ENCODE results near the gene BRAF.

DNA sequence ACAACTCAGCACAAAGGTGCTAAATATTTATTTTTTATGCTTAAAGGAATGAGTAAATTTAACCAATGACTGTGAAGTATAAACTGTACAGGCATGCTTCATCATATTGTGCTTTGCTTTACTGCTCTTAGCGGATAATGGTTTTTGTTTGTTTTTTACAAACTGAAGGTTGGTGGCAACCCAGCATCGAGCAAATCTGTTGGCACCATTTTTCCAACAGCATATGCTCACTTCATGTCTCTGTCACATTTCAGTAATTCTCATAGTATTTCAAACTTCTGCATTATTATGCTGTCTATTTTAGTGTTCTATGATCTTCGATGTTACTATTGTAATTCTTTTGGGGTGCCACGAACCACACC lies 22.8 kb downstream of the BRAF start:
- TF ChIP-seq CTCF (IDR thresholded peaks at IDR 0.05) (no peak), POLR2A (IDR thresholded peaks at IDR 0.05) (no peak)

Data from lower leg skin (tissue), 3 donors.